EL (cell line): ENCODE measurements around the gene ITPRID2.
A peak's percentile ranks its signal among the peaks of the same experiment; 100 is the strongest.
"Not testable (repeated sequence)": the region's sequence is repeated elsewhere in the genome, so short reads cannot be mapped to it uniquely, and the experiment has no call there.

ENCODE experiments used
- DNase-seq: peaks from one replicate; pipeline ENCODE4 v3.0.0-alpha.2; 2016

ITPRID2 gene

GRCh38 chr2:181918188-181918587, 26.7 kb downstream of the ITPRID2 start:
- no peak for DNase-seq

- DNase-seq, result no peak
These were observed 31.6 kb downstream of the ITPRID2 start for GRCh38 chr2:181923121-181923520.

GRCh38 chr2:181924336-181924735, 32.8 kb downstream of the ITPRID2 start:
- DNase-seq, result no peak

- no peak for DNase-seq
These were observed 43.2 kb downstream of the ITPRID2 start for GRCh38 chr2:181934694-181935093.

GRCh38 chr2:181937473-181937872, 45.9 kb downstream of the ITPRID2 start:
- peak; percentile 13 for DNase-seq

GRCh38 chr2:181943411-181944124, 52.0 kb downstream of the ITPRID2 start:
- no peak for DNase-seq

- DNase-seq, result no peak
These were observed 52.8 kb downstream of the ITPRID2 start for GRCh38 chr2:181944164-181944913.

GRCh38 chr2:181944914-181945291, 53.4 kb downstream of the ITPRID2 start:
- DNase-seq, result no peak

GRCh38 chr2:181946444-181947127, 55.1 kb downstream of the ITPRID2 start:
- DNase-seq, result no peak

GRCh38 chr2:181947273-181947672, 55.7 kb downstream of the ITPRID2 start:
- DNase-seq, result no peak

- DNase-seq, result no peak
These were observed 56.7 kb downstream of the ITPRID2 start for GRCh38 chr2:181948227-181948626.

- peak; percentile 73 for DNase-seq
These were observed 57.5 kb downstream of the ITPRID2 start for GRCh38 chr2:181949047-181949446.

- DNase-seq, result no peak
These were observed 61.1 kb downstream of the ITPRID2 start for GRCh38 chr2:181952404-181953226.

- peak; percentile 56 for DNase-seq
These were observed 62.5 kb downstream of the ITPRID2 start for GRCh38 chr2:181953881-181954537.

GRCh38 chr2:181954538-181954883, 63.0 kb downstream of the ITPRID2 start:
- DNase-seq, result peak; percentile 20

- peak; percentile 75 for DNase-seq
These were observed 63.5 kb downstream of the ITPRID2 start for GRCh38 chr2:181955010-181955409.

GRCh38 chr2:181955866-181956265, 64.3 kb downstream of the ITPRID2 start:
- DNase-seq, result not testable (repeated sequence)

GRCh38 chr2:181957668-181958067, 66.1 kb downstream of the ITPRID2 start:
- no peak for DNase-seq

- no peak for DNase-seq
These were observed 67.2 kb downstream of the ITPRID2 start for GRCh38 chr2:181958726-181959125.

- no peak for DNase-seq
These were observed 68.0 kb downstream of the ITPRID2 start for GRCh38 chr2:181959508-181959907.

- DNase-seq, result not testable (repeated sequence)
These were observed 69.6 kb downstream of the ITPRID2 start for GRCh38 chr2:181961167-181961566.

GRCh38 chr2:181962142-181962541, 70.6 kb downstream of the ITPRID2 start:
- no peak for DNase-seq
